CD14-positive monocyte (primary cell): ENCODE results near the gene FAM177A1. TPM values are rescaled to one million over a fixed set of nuclear protein-coding genes. Genes with fewer than 3 reads are reported as not detected.

Experiments used
- DNase-seq, 3 donors: peaks; one replicate each; pipeline ENCODE4 v3.0.0-alpha.2; 2011 to 2022
- H2AFZ ChIP-seq: 2 replicates; pipeline ENCODE4 v1.6.0; 2012; ENCODE audit warnings: mild to moderate bottlenecking, low read depth, low read length, inconsistent platforms; ENCODE audit not compliant: insufficient read depth, poor library complexity, severe bottlenecking
- H3K27ac ChIP-seq, 2 donors: 1 replicate in 1 of 2; 2 replicates in 1 of 2; pipeline ENCODE4 v1.5.1; 2012 to 2013; ENCODE audit warnings: low read length in 2 of 2, control low read depth in 1 of 2, inconsistent platforms in 1 of 2, low read depth in 1 of 2, mild to moderate bottlenecking in 1 of 2
- H3K27me3 ChIP-seq, 2 donors: one replicate each; pipeline versions ENCODE4 v1.6.0 to v1.6.1; 2011 to 2013; ENCODE audit warnings: low read length in 2 of 2; ENCODE audit not compliant: control insufficient read depth in 2 of 2, insufficient read depth in 2 of 2
- H3K36me3 ChIP-seq, 2 donors: replicated peaks in 1 of 2; 1 replicate in 1 of 2; 2 replicates in 1 of 2; pipeline versions ENCODE4 v1.5.1 to v1.6.1; 2012 to 2013; ENCODE audit warnings: low read length in 2 of 2, control low read depth in 1 of 2, inconsistent platforms in 1 of 2, mild to moderate bottlenecking in 1 of 2; ENCODE audit not compliant: insufficient read depth in 2 of 2, control insufficient read depth in 1 of 2
- H3K4me1 ChIP-seq, 2 donors: 1 replicate in 1 of 2; 2 replicates in 1 of 2; pipeline versions ENCODE4 v1.5.1 to v1.6.1; 2012 to 2013; ENCODE audit warnings: low read length in 2 of 2, control low read depth in 1 of 2, inconsistent platforms in 1 of 2, mild to moderate bottlenecking in 1 of 2, moderate library complexity in 1 of 2; ENCODE audit not compliant: insufficient read depth in 2 of 2, control insufficient read depth in 1 of 2
- H3K4me2 ChIP-seq: replicated peaks from 2 replicates; pipeline ENCODE3; 2012; ENCODE audit warnings: low read length, moderate library complexity, mild to moderate bottlenecking; ENCODE audit not compliant: poor library complexity, severe bottlenecking; ENCODE audit errors: extremely low read depth
- H3K4me3 ChIP-seq, 3 experiments: fragments of 200-600 bp in 1 of 3; sonication (generic) in 1 of 3; replicated peaks in 1 of 3; 1 replicate in 2 of 3; 2 replicates in 1 of 3; pipeline ENCODE4 v1.5.1; 2011 to 2013; ENCODE audit warnings: low read length in 3 of 3, mild to moderate bottlenecking in 3 of 3, control low read depth in 2 of 3, low read depth in 2 of 3, inconsistent platforms in 1 of 3, moderate library complexity in 1 of 3
- H3K79me2 ChIP-seq: 2 replicates; pipeline ENCODE4 v1.6.0; 2012; ENCODE audit warnings: mild to moderate bottlenecking, control low read depth, inconsistent platforms, low read length, moderate library complexity; ENCODE audit not compliant: insufficient read depth
- H3K9ac ChIP-seq: 2 replicates; pipeline ENCODE4 v1.6.0; 2017; ENCODE audit warnings: low read length, mild to moderate bottlenecking; ENCODE audit not compliant: insufficient read depth, poor library complexity, severe bottlenecking
- H3K9me3 ChIP-seq, 2 donors: replicated peaks in 1 of 2; 1 replicate in 1 of 2; 2 replicates in 1 of 2; pipeline versions ENCODE4 v1.5.1 to v1.6.1; 2012 to 2013; ENCODE audit warnings: low read length in 2 of 2, control low read depth in 1 of 2; ENCODE audit not compliant: control insufficient read depth in 1 of 2, insufficient read depth in 1 of 2
- H4K20me1 ChIP-seq: 2 replicates; pipeline ENCODE4 v1.6.0; 2012; ENCODE audit warnings: mild to moderate bottlenecking, low read length, control low read depth, moderate library complexity; ENCODE audit not compliant: insufficient read depth
- H3K27ac Mint-ChIP-seq, 7 donors: one replicate each; pipeline ENCODE4 v1.8.0; 2020; ENCODE audit warnings: mild to moderate bottlenecking in 7 of 7, mixed read lengths in 7 of 7, moderate library complexity in 6 of 7, inconsistent platforms in 2 of 7
- H3K27me3 Mint-ChIP-seq, 3 donors: one replicate each; pipeline ENCODE4 v1.8.0; 2021 to 2022; ENCODE audit warnings: low read depth in 3 of 3, mild to moderate bottlenecking in 3 of 3, mixed read lengths in 3 of 3, moderate library complexity in 3 of 3, inconsistent platforms in 1 of 3
- H3K36me3 Mint-ChIP-seq, 2 donors: one replicate each; pipeline ENCODE4 v1.8.0; 2020; ENCODE audit warnings: mixed read lengths in 2 of 2, inconsistent platforms in 1 of 2, mild to moderate bottlenecking in 1 of 2
- H3K4me1 Mint-ChIP-seq: one replicate; pipeline ENCODE4 v1.8.0; 2020; ENCODE audit warnings: mild to moderate bottlenecking, mixed read lengths
- H3K4me3 Mint-ChIP-seq, 2 donors: one replicate each; pipeline ENCODE4 v1.8.0; 2020; ENCODE audit warnings: mild to moderate bottlenecking in 2 of 2, mixed read lengths in 2 of 2, moderate library complexity in 1 of 2
- H3K9me3 Mint-ChIP-seq, 7 donors: one replicate each; pipeline ENCODE4 v1.8.0; 2020 to 2022; ENCODE audit warnings: mixed read lengths in 7 of 7, mild to moderate bottlenecking in 6 of 7, moderate library complexity in 6 of 7, inconsistent platforms in 2 of 7
- CTCF ChIP-seq: fragments of 200-600 bp; IDR thresholded peaks from one replicate; pipeline ENCODE4 v1.8.0; 2022; ENCODE audit warnings: antibody characterized with exemption, mild to moderate bottlenecking
- WGBS: methylation state at CpG from one replicate; pipeline ENCODE4 v1.1.5; 2013; ENCODE audit warnings: missing lambda C conversion rate; ENCODE audit not compliant: insufficient coverage; 5-methylcytosine and 5-hydroxymethylcytosine counted together
- intact Hi-C, 2 donors: fragments of 100-400 bp; cut with micrococcal nuclease; formaldehyde crosslinking; loops; one replicate each; pipeline versions ENCODE4 v1.15.0 to v1.15.1; 2023
- polyA plus RNA-seq, 3 donors: library from polyadenylated mRNA; depleted of rRNA in 1 of 3; unstranded in 2 of 3; stranded (reverse) in 1 of 3; fragments of 300-500 nt in 2 of 3; fragments of >200 nt in 1 of 3; fragmentation: Illumina TruSeq in 2 of 3; gene quantifications; 1 replicate in 2 of 3; 2 replicates in 1 of 3; pipeline ENCODE4 v1.2.3, GENCODE V29; 2012 to 2021

Gene FAM177A1
- polyA plus RNA-seq, 3 donors, result 12.5 to 48.1 (median 29.4) TPM

DNA sequence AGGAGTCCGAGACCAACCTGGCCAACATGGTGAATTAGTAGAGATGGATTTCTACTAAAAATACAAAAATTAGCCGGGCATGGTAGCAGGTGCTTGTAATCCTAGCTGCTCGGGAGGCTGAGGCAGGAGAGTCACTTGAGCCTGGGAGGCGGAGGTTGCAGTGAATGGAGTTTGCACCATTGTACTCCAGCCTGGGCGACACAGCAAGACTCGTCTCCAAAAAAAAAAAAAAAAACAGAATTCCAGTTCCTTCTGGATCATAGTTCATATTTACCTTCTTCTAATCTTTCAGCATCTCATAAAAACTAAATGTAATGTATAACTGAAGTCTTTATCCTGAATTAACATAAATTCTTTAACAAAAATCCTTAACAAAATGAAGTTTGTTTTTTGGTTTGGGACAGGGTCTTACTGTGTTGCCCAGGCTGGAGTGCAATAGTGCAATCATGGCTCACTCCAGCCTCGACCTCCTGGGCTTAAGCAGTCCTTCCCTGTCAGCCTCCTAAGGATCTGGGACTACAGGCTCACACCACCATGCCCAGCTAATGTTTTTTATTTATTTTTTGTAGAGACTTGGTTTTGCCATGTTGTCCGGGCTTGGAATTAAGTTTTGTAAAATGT lies 37.6 kb downstream of the FAM177A1 start:
- H3K27me3 Mint-ChIP-seq, result peaks cover 0 to 2% (median 0%) of the 10 kb centered on the region in 3 donors
- no peaks in the 10 kb centered on the region for H3K9me3 Mint-ChIP-seq
- H3K4me1 Mint-ChIP-seq, result no peaks in the 10 kb centered on the region
- Histone ChIP-seq H3K9ac (no peak overlapping the region), H3K9me3 (no peaks in the 10 kb centered on the region), H3K4me1 (no peaks in the 10 kb centered on the region), H3K36me3 (peaks cover 57 to 96% of the 10 kb centered on the region in 2 donors), H2AFZ (no peak overlapping the region), H3K79me2 (no peaks in the 10 kb centered on the region), H3K4me3 (no peak overlapping the region), H4K20me1 (no peaks in the 10 kb centered on the region), H3K4me2 (no peak overlapping the region), H3K27ac (no peak overlapping the region), H3K27me3 (no peaks in the 10 kb centered on the region)
- peaks cover 52 to 77% of the 10 kb centered on the region in 2 donors for H3K36me3 Mint-ChIP-seq
- DNase-seq, result no peak
- no peak for TF ChIP-seq CTCF
- no peak overlapping the region for H3K4me3 Mint-ChIP-seq
- 100% methylated on average over 3 of the region's 8 CpGs for WGBS
- peak overlapping the region in 4 of 7 donors; percentile 30 to 87 (median 74) for H3K27ac Mint-ChIP-seq
- intact Hi-C loops, result no loop called here

GRCh38 chr14:35085441-35085840 lies 39.4 kb downstream of the FAM177A1 start:
- H3K27ac Mint-ChIP-seq, result peak overlapping the region in 2 of 7 donors; percentile 12 to 56
- intact Hi-C loops, result no loop called here
- Histone ChIP-seq H3K4me1 (no peaks in the 10 kb centered on the region), H3K36me3 (peaks cover 71 to 96% of the 10 kb centered on the region in 2 donors), H3K4me3 (no peak overlapping the region), H3K9ac (no peak overlapping the region), H3K79me2 (no peaks in the 10 kb centered on the region), H3K4me2 (no peak overlapping the region), H2AFZ (no peak overlapping the region), H3K27me3 (no peaks in the 10 kb centered on the region), H3K27ac (no peak overlapping the region), H3K9me3 (no peaks in the 10 kb centered on the region), H4K20me1 (no peaks in the 10 kb centered on the region)
- H3K4me1 Mint-ChIP-seq, result no peaks in the 10 kb centered on the region
- H3K36me3 Mint-ChIP-seq, result peaks cover 60 to 85% of the 10 kb centered on the region in 2 donors
- WGBS, result no CpG with 5 or more reads among the region's 2 CpGs
- no peaks in the 10 kb centered on the region for H3K9me3 Mint-ChIP-seq
- no peak overlapping the region for H3K4me3 Mint-ChIP-seq
- TF ChIP-seq CTCF, result no peak
- peaks cover 0 to 2% (median 0%) of the 10 kb centered on the region in 3 donors for H3K27me3 Mint-ChIP-seq
- no peak for DNase-seq
